ENCODE data around the gene GAK.

Gene GAK

DNA sequence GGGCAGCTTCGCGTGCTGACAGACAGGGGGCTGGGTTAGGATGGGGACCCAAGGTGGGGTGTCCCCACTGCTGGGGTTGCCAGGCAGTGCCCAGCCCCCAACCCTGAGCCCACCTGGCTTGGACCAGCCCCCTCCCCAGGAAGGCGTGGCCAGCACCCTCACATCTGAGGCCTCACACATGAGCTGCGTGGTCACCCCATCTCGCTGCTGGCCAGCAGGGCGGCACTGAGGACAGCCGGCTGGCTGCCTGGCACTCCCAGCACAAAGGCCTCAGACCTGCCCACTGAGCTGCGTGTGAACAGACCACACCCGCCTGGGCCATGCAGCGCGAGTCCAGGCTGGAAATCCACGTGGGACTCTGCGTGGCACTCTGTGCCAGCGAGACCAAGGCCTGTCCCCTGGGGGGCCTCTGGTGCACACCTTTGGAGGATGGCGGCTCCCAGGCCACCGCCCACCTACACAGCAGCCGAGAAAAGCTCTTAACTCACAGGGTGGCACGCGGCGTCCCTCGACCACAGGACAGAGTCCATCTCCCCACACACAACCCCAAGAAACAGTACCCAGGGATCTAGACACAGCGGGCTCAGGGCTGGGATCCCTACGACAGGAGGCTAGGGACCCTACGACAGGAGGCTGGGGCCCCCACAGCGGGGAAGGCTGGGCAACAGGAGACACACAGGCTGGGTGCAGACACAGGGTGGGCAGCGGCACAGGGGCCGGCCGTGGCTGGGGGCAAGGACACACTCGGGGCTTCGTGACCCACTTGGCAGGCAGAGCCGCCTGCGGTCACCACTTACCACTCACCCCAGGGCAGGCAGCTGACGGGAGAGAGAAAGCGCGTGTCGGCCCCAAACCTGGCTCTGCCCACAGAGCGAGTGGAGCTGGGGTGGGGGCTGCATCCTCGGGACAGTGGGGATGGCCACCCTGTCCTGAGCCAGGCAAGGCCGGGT, 31.4 kb upstream of the GAK start:
- no peak for FAIRE-seq

DNA sequence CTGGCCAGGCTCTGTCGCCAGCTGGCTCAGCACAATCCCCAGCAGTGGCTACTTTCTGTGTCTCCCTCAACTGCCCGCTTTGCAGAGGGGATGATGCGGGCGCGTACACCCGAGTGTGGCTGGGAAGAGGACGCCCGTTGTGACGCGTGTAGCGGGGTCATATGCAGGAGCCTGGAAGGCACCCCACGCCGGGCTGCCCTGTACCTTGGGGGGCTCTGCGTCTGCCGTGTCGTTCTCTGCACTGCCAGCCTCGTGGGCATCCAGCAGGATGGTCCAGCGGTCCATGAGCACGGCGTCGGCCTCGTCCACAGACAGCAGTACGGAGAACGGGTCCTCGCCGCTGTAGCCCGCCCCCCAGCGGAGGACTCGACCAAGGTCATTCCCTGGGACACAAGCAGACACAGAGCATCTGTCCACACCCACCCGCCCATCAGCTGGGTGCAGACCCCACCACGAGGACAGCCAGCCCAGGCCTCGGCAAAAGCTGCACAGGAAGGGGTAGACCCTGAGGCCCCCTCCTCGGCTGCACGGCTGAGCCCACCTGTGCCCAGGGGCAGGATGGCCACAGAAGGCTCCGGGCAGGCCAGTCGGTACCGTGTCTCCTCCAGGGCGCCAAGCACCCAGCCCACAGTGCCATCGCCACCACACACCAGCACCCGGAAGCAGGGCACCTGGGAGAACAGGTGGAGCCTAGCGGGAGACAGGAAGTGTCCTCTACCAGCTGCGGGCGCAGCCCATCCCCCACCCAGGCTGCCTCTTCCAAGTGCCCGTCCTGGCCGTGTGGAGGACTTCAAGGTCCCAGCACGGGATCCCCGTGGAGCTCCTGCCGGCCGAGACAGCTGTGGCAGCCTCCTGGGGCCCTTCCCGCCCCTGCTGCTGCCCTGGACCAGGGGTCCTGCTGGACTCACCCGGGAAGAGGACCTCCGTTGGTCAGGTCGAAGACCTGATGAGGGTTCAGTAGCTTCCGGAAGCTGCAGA, 30.4 kb upstream of the GAK start:
- no peak for FAIRE-seq

DNA sequence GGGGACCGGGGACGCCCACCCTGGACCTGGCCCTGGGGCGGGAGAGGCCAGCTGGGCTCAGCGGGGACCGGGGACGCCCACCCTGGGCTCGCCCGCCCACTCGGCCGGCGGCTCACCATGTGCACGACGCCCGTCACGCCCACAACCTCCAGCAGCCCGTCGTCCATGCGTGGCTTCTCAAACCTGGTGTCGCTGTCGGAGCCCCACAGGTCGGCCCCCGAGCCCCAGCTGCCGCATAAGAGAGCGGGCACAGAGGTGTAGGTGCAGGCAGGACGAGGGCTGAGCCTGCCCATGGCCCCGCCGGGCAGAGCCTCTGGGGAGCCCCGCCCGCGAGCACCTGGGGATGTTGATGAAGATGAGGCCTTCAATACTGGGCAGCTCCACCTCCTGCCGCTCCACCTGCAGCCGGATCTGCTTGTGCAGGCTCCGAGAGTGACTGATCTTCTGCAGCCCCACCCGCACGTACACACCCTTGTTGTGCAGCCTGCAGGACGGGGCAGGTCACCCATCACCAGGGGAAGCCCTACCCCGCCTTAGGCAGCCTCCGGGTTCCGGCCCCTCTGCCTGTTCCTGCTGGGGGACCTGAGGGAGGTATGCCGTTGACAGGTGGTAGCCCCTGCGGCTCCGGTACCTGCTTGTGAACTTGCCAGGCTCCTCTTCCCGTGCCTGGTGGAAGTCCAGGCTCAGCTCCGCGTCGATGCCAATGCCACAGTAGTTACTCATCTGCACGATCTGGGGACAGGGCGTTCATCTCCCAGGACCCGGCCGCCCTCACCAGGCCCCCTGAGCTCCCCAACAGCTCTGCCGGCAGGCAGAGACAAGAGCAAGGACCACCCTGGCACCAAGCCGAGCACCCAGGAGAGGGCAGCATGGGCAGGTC, 29.5 kb upstream of the GAK start:
- FAIRE-seq: no peak

DNA sequence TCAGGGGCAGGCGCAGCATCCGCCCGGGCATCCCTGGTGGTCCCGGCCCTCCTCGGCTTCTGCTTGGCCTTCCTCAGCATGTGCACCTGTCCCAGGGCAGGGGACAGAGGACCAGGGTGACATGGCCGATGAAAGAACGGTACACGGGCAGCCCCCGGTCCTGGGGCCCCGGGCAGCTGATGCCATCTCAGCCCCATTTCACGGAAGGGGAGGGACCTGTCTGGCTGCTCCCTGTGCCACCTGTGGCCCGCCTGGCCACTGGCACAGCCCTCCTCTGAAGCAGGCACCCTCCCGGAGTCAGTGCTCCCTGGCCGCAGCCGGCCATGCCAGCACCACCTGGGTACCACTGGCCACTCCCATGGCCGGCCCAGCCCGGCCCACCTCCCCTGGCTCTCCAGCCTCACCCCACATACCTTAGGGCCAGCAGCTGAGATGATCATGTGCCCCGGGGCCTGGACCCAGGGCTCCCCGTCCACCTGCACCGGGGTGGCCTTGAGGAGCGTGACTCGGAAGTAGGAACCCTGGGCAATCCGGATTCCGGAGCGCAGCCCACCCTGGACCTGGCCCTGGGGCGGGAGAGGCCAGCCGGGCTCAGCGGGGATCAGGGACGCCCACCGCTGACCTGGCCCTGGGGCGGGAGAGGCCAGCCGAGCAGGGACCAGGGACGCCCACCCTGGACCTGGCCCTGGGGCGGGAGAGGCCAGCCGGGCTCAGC, 28.7 kb upstream of the GAK start:
- FAIRE-seq: no peak

GRCh38 chr4:960140-960635, 28.1 kb upstream of the GAK start:
- no peak for FAIRE-seq

GRCh38 chr4:959338-960139, 27.4 kb upstream of the GAK start:
- FAIRE-seq: no peak

- FAIRE-seq: no peak
These were observed 26.7 kb upstream of the GAK start for GRCh38 chr4:958696-959337.

DNA sequence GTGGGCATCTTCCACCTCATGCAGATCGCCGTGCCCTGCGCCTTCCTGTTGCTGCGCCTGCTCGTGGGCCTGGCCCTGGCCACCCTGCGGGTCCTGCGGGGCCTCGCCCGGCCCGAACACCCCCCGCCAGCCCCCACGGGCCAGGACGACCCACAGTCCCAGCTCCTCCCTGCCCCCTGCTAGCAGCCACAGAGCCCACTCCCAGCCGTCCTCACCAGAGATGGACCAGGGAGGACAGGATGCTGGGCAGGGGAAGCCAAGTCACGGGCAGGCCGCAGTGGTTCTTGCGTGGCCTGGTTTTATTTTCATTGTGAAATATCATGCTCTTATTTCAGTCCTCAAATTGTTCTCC, 26.2 kb upstream of the GAK start:
- FAIRE-seq: no peak

- FAIRE-seq: no peak
These were observed 25.6 kb upstream of the GAK start for GRCh38 chr4:957581-958313.

DNA sequence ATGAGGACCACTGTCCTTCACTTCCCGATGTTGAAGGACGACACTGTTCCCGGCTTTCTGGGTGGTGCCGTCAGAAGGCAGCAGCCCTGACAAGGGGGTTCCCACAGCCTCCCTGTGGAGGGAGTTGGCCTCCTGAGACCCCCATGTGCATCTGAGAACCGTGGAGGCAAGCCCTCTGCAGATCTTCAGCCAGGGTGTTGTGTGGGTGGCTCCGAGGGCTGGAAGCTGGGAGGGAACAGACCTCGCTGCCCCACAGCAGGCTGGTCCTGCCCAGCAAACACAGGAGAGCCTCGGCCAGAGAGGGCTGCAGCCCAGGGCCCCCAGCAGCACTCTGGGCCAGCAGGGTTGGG, 25.1 kb upstream of the GAK start:
- no peak for FAIRE-seq

GRCh38 chr4:956531-957230, 24.6 kb upstream of the GAK start:
- FAIRE-seq: no peak

DNA sequence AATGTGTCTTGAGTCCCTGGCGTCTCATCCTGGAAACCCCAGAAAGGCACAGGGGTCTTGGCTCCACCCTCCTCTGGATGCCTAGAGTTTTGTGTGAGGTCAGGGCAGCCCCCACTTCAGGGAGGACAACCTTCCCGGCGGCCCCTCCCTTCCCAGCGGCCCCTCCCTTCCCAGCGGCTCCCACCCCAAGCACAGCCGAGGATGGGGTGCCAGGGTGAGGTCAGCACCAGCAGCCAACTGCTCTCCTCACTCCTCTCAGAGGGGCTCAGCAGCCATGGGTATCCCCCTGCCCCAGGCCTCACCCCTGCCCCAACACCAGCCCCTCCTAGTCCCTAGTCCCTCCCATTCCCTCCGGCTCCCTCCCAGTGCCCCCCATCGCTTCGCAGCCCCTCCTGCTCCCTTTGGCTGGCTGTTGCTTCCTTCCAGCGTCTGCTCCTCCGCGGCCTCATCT, 23.8 kb upstream of the GAK start:
- FAIRE-seq: no peak

GRCh38 chr4:955161-955921, 23.2 kb upstream of the GAK start:
- FAIRE-seq: no peak

DNA sequence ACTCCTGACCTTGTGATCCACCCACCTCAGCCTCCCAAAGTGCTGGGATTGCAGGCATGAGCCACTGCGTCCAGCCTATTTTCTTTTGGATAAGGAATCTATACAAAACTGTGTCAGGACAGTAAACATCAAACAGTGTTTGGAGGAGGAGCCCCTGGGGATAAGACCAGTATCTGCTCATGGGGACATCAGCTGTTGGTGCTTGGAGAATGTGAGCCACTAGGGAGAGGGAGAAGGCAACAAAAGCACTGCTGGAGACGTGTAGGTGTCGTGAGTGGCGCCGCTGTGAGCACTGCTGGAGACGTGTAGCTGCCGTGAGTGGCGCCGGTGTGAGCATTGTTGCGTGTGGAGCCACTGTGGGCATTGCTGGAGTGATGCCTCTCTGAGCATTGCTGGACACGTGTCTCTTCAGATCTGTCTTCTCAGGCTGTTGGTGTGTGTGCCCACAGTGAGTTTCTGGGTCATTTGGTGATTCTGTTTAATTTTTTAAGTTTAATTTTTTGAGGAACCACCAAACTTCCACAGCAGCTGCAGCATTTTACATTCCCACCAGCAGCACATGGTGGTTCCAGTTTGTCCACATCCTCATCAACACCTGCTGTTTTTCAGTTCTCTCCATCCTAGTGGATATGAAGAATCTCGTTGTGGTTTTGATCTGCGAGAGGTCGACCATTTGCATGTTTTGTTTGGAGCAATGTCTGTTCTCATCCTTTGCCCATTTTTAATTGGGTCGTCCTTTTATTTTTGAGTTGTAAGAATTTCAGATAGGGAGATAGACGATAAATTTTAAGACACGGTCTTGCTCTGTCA, 22.3 kb upstream of the GAK start:
- no peak for FAIRE-seq

DNA sequence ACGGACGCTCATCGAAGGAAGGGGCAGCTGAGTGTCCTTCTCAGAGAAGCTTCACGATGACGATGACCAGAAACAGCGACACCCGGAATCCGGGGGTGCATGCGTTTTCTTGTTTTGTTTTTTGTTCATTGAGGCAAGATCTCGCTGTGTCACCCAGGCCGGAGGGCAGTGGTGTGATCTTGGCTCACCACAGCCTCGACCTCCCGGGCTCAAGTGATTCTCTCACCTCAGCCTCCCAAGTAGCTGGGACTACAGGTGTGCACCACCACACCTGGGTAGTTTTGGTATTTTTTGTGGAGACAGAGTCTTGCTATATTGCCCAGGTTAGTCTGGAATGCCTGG, 21.4 kb upstream of the GAK start:
- FAIRE-seq: no peak

DNA sequence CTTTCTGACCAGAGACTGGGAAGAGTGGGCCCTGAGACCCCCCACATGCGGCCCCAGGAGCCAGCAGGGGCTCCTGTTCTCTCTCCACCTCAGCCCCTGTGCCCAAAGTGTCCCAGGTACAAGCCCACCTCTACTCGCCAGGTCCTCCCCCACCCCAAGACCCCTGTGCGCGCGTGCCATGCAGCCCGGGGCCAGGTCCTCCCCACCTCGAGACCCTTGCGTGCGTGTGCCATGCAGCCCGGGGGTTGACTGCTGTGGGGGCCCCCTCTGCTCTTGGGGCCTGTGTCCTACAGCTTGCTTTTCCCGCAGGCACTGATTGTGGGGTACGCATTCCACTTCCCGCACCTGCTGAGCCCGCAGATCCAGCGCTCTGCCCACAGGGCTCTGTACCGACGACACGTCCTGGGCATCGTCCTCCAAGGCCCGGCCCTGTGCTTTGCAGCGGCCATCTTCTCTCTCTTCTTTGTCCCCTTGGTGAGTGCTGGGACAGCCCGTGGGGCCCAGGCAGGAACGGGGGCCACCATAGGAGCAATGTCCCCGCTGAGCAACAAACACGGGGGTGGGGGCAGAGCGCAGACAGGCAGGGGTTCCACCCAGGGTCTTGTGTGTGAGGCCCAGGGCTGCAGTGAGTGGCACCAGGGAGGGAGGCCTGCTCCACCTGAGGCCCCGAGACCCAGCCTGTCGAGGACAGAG, 20.9 kb upstream of the GAK start:
- FAIRE-seq: no peak
